MCF 10A (cell line): ENCODE measurements around the gene PID1. TPM values are rescaled to one million over a fixed set of nuclear protein-coding genes. Genes with fewer than 3 reads are reported as not detected.

Experiments used
- BruUV-seq: library from RNA; stranded (reverse); fragments of 400-500 nt; replicated peaks from 2 replicates; lab custom pipeline; 2021; lab: Mats Ljungman, UMichigan
- CTCF ChIA-PET: fragments of 300-600 bp; sonication (Branson Sonifier 250); formaldehyde crosslinking; extraction: SDS; loops from one replicate; lab custom pipeline; 2021; ENCODE audit warnings: antibody characterized with exemption, inconsistent platforms; lab: Yijun Ruan, JAX
- POLR2A ChIA-PET: fragments of 300-600, 350-650 bp; sonication (Branson Sonifier 250); formaldehyde crosslinking; extraction: SDS; loops from one replicate; lab custom pipeline; 2020; ENCODE audit warnings: antibody characterized with exemption, inconsistent platforms; lab: Yijun Ruan, JAX
- DNase-seq: peaks from one replicate; pipeline ENCODE4 v3.0.0-alpha.2; 2018; ENCODE audit not compliant: unreplicated experiment
- H3K27ac Mint-ChIP-seq: one replicate; pipeline ENCODE4 v1.8.0; 2022; ENCODE audit warnings: mild to moderate bottlenecking, low read depth, mixed read lengths; ENCODE audit not compliant: unreplicated experiment
- H3K27me3 Mint-ChIP-seq: one replicate; pipeline ENCODE4 v1.8.0; 2022; ENCODE audit warnings: mixed read lengths; ENCODE audit not compliant: insufficient read depth, unreplicated experiment
- H3K36me3 Mint-ChIP-seq: one replicate; pipeline ENCODE4 v1.8.0; 2022; ENCODE audit warnings: mild to moderate bottlenecking, moderate library complexity, mixed read lengths; ENCODE audit not compliant: insufficient read depth, unreplicated experiment
- H3K4me1 Mint-ChIP-seq: one replicate; pipeline ENCODE4 v1.8.0; 2022; ENCODE audit warnings: mixed read lengths; ENCODE audit not compliant: insufficient read depth, unreplicated experiment
- H3K4me3 Mint-ChIP-seq: one replicate; pipeline ENCODE4 v1.8.0; 2022; ENCODE audit warnings: mild to moderate bottlenecking, moderate library complexity, mixed read lengths; ENCODE audit not compliant: unreplicated experiment
- H3K9me3 Mint-ChIP-seq: one replicate; pipeline ENCODE4 v1.8.0; 2022; ENCODE audit warnings: mixed read lengths; ENCODE audit not compliant: unreplicated experiment
- intact Hi-C: fragments of 100-400 bp; cut with micrococcal nuclease; formaldehyde crosslinking; loops from 2 replicates; pipeline ENCODE4 v1.14.1; 2022
- total RNA-seq: library from RNA; stranded (reverse); gene quantifications from 2 replicates; pipeline ENCODE4 v1.2.3, GENCODE V29; 2022
- TF ChIP-seq, protein P1 (sequence below): fragments of 200-600 bp; IDR thresholded peaks from one replicate; pipeline ENCODE4 v1.8.0; 2022; ENCODE audit warnings: antibody characterized with exemption, mild to moderate bottlenecking; ENCODE audit not compliant: unreplicated experiment

The PID1 gene
- total RNA-seq, 1 experiment from 2014 or later = 211 TPM

DNA sequence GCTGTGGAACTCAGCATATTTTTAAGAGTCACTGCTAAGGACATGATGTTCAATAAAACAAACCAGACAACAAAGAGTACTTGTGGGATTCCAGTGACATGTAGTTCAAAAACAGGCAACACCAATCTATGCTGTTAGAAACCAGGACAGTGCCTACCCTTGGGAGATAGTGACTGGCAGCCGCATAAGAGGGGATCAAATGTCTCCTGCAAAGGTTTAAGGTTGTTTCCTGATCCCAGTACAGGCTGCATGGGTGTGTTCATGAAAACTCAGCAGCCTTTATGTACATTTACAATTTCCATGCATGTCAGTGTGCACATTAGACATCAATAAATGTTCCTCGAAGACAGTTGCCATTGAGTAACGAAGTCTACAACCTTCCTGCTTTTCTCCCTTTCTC is 183.8 kb downstream of the PID1 start:
- Mint-ChIP-seq H3K27me3 (no peaks in the 10 kb centered on the region), H3K9me3 (no peaks in the 10 kb centered on the region), H3K27ac (no peak overlapping the region), H3K4me1 (peaks cover 22% of the 10 kb centered on the region), H3K4me3 (no peak overlapping the region), H3K36me3 (peaks cover 12% of the 10 kb centered on the region)
- TF ChIP-seq, protein P1, sequence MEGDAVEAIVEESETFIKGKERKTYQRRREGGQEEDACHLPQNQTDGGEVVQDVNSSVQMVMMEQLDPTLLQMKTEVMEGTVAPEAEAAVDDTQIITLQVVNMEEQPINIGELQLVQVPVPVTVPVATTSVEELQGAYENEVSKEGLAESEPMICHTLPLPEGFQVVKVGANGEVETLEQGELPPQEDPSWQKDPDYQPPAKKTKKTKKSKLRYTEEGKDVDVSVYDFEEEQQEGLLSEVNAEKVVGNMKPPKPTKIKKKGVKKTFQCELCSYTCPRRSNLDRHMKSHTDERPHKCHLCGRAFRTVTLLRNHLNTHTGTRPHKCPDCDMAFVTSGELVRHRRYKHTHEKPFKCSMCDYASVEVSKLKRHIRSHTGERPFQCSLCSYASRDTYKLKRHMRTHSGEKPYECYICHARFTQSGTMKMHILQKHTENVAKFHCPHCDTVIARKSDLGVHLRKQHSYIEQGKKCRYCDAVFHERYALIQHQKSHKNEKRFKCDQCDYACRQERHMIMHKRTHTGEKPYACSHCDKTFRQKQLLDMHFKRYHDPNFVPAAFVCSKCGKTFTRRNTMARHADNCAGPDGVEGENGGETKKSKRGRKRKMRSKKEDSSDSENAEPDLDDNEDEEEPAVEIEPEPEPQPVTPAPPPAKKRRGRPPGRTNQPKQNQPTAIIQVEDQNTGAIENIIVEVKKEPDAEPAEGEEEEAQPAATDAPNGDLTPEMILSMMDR = no peak
- DNase-seq = no peak
- intact Hi-C loops = no loop called here
- BruUV-seq = no TSS peak
- POLR2A ChIA-PET = interaction anchor here (1.0 to 1.3 kb wide), 2 partner anchors 10 to 18 kb away, joined by 3 read pairs; no protein-coding TSS in a partner anchor
- CTCF ChIA-PET = interaction anchor here (0.6 kb wide), 1 partner anchor 404 kb away, joined by 4 read pairs; no protein-coding TSS in a partner anchor

- intact Hi-C loops = no loop called here
Observed at GRCh38 chr2:229085439-229085838, 185.6 kb downstream of the PID1 start.

GRCh38 chr2:229084447-229084846 is 186.6 kb downstream of the PID1 start:
- DNase-seq = no peak
- intact Hi-C loops = no loop called here
- Mint-ChIP-seq H3K9me3 (no peaks in the 10 kb centered on the region), H3K4me3 (no peak overlapping the region), H3K36me3 (peaks cover 8% of the 10 kb centered on the region), H3K27ac (no peak overlapping the region), H3K4me1 (peaks cover 25% of the 10 kb centered on the region), H3K27me3 (no peaks in the 10 kb centered on the region)
- ChIA-PET CTCF (no interaction called here), POLR2A (no interaction called here)
- TF ChIP-seq, protein P1 = no peak
- no TSS peak for BruUV-seq

More at GRCh38 chr2:229085439-229085838, 185.6 kb downstream of the PID1 start:
- BruUV-seq = no TSS peak
- Mint-ChIP-seq H3K27me3 (no peaks in the 10 kb centered on the region), H3K36me3 (peaks cover 8% of the 10 kb centered on the region), H3K4me1 (peaks cover 28% of the 10 kb centered on the region), H3K27ac (no peak overlapping the region), H3K9me3 (no peaks in the 10 kb centered on the region), H3K4me3 (no peak overlapping the region)
- ChIA-PET CTCF (interaction anchor here (0.6 to 0.9 kb wide), 2 partner anchors 293 to 525 kb away, joined by 3 read pairs; no protein-coding TSS in a partner anchor), POLR2A (no interaction called here)
- DNase-seq = no peak
- TF ChIP-seq, protein P1 = no peak

DNA sequence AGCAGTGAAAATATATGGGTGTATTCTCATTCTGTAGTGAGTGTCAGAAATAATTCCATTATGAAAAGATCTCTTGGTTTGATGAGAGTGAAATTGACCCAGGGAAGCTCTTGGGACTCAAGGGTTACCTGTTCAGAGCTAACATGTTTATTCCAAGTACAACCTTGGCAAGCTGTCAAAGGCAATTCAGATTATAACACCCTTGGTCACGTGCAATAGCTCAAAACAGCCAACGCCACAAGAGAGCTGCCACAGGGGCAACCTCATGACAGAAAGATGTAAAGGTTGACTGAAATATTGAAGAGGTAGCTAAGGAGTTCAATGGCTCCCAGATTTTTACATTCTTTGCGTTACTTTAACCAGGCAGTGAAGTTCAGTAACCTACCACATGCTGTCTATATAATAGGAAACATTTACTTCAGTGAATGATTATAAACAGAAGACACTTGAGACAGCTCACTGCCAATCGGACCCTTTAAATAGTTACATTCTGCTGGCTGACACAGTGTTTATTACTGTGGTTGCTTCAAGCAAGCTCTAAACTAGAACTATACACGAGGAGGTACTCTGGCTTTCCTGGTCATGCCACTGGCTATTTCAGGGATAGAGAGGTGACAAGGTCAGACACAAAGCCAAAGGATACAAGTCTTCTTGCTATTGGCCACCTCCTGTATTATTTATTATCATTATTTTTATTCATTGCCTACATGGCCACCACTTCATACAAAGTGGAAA is 187.3 kb downstream of the PID1 start:
- POLR2A ChIA-PET = no interaction called here
- Mint-ChIP-seq H3K4me1 (peaks cover 25% of the 10 kb centered on the region), H3K36me3 (peaks cover 9% of the 10 kb centered on the region), H3K27ac (no peak overlapping the region), H3K4me3 (no peak overlapping the region), H3K27me3 (no peaks in the 10 kb centered on the region), H3K9me3 (no peaks in the 10 kb centered on the region)
- intact Hi-C loops = no loop called here
- BruUV-seq = no TSS peak
- CTCF ChIA-PET = no interaction called here
- no peak for DNase-seq
- TF ChIP-seq, protein P1 = no peak
